ENCODE measurements around the gene CCDC8. TPM values are rescaled to one million over a fixed set of nuclear protein-coding genes. Genes with fewer than 3 reads are reported as not detected.

The CCDC8 gene
- polyA plus RNA-seq, 1 donor from 2014 or later: 0.84 TPM

DNA sequence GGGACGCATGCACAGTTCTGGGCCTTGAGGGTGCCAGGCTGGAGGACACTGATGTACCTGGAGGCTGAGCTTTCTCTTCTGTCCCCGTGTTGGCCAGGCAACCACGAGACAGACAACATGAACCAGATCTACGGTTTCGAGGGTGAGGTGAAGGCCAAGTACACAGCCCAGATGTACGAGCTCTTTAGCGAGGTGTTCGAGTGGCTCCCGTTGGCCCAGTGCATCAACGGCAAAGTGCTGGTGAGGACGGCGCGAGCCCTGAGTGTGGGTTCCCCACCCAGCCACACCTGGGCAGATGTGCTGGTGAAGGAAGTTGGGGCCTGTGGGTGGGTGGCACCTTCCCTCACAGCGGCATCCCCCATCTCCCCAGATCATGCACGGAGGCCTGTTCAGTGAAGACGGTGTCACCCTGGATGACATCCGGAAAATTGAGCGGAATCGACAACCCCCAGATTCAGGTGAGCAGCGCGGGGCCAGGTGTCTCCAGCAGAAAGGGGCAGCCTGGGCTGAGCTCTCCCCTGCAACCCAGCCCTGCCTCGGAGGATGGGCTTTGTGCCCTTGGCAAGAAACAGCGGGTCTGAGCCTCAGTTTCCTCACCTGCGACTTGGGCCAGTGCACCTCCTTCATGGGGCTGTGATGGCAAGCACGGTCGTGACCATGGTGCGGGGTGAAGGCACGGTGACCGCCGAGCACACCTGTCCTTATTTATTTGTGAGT, 26.2 kb downstream of the CCDC8 start:
- no peak overlapping the region for H2AFZ ChIP-seq (ENCODE audit: low read depth, low read length)

DNA sequence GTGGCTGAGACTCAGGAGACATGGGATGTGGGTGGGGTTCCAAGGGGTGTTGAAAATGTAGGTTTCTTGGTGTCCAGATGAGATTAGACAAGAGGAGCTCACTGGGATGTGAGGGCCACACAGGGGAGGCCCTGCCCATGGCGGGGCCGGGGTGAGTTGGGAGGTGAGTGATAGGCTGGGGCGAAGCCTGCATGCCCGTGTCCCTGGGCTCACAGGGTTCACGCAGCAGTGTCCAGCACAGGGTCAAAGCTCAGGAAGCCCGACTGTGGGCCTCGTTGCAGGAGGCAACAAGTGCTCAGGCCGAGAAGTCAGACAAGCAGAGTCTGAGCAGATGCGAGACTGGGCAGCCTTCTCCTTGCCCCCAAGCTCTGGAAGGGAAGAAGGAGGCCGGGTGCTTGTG, 27.2 kb downstream of the CCDC8 start:
- no peak for TF ChIP-seq RAD21 (conservative IDR thresholded peaks at IDR 0.05)
- no peak for TF ChIP-seq EZH2 (IDR thresholded peaks at IDR 0.05; ENCODE audit: borderline replicate concordance, insufficient read depth, low read length, poor library complexity, severe bottlenecking)
- TF ChIP-seq, protein P1, sequence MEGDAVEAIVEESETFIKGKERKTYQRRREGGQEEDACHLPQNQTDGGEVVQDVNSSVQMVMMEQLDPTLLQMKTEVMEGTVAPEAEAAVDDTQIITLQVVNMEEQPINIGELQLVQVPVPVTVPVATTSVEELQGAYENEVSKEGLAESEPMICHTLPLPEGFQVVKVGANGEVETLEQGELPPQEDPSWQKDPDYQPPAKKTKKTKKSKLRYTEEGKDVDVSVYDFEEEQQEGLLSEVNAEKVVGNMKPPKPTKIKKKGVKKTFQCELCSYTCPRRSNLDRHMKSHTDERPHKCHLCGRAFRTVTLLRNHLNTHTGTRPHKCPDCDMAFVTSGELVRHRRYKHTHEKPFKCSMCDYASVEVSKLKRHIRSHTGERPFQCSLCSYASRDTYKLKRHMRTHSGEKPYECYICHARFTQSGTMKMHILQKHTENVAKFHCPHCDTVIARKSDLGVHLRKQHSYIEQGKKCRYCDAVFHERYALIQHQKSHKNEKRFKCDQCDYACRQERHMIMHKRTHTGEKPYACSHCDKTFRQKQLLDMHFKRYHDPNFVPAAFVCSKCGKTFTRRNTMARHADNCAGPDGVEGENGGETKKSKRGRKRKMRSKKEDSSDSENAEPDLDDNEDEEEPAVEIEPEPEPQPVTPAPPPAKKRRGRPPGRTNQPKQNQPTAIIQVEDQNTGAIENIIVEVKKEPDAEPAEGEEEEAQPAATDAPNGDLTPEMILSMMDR (IDR thresholded peaks at IDR 0.05; ENCODE audit: poor library complexity, severe bottlenecking): no peak
- TF ChIP-seq, protein P2, sequence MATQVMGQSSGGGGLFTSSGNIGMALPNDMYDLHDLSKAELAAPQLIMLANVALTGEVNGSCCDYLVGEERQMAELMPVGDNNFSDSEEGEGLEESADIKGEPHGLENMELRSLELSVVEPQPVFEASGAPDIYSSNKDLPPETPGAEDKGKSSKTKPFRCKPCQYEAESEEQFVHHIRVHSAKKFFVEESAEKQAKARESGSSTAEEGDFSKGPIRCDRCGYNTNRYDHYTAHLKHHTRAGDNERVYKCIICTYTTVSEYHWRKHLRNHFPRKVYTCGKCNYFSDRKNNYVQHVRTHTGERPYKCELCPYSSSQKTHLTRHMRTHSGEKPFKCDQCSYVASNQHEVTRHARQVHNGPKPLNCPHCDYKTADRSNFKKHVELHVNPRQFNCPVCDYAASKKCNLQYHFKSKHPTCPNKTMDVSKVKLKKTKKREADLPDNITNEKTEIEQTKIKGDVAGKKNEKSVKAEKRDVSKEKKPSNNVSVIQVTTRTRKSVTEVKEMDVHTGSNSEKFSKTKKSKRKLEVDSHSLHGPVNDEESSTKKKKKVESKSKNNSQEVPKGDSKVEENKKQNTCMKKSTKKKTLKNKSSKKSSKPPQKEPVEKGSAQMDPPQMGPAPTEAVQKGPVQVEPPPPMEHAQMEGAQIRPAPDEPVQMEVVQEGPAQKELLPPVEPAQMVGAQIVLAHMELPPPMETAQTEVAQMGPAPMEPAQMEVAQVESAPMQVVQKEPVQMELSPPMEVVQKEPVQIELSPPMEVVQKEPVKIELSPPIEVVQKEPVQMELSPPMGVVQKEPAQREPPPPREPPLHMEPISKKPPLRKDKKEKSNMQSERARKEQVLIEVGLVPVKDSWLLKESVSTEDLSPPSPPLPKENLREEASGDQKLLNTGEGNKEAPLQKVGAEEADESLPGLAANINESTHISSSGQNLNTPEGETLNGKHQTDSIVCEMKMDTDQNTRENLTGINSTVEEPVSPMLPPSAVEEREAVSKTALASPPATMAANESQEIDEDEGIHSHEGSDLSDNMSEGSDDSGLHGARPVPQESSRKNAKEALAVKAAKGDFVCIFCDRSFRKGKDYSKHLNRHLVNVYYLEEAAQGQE (IDR thresholded peaks at IDR 0.05; ENCODE audit: borderline replicate concordance): no peak
- TF ChIP-seq SMC3 (conservative IDR thresholded peaks at IDR 0.05; ENCODE audit: poor library complexity): no peak
- no peak for TF ChIP-seq MXI1 (conservative IDR thresholded peaks at IDR 0.05; ENCODE audit: poor library complexity, severe bottlenecking)
- TF ChIP-seq EP300 (conservative IDR thresholded peaks at IDR 0.05; ENCODE audit: poor library complexity, severe bottlenecking): no peak
- no peak for TF ChIP-seq POLR2AphosphoS5 (IDR thresholded peaks at IDR 0.05)
- TF ChIP-seq TAF1 (IDR thresholded peaks at IDR 0.05; ENCODE audit: low read depth): no peak
- Histone ChIP-seq H4K20me1 (ENCODE audit: insufficient read depth) (no peaks in the 10 kb centered on the region), H3K27ac (ENCODE audit: low read length) (no peak overlapping the region), H3K4me2 (ENCODE audit: low read length) (no peak overlapping the region), H3K9ac (ENCODE audit: low read length) (no peak overlapping the region), H3K9me3 (ENCODE audit: low read length) (no peaks in the 10 kb centered on the region), H3K9me2 (ENCODE audit: insufficient read depth, low read length) (no peaks in the 10 kb centered on the region), H3K36me3 (ENCODE audit: insufficient read depth, low read length) (peaks cover 7% of the 10 kb centered on the region), H3K27me3 (ENCODE audit: insufficient read depth, low read depth, low read length) (no peaks in the 10 kb centered on the region), H3K79me2 (replicated peaks; ENCODE audit: insufficient read depth, low read length) (no peaks in the 10 kb centered on the region), H3K4me3 (ENCODE audit: low read length) (no peak overlapping the region), H3F3A (ENCODE audit: insufficient read depth, low read length, poor library complexity, severe bottlenecking) (no peaks in the 10 kb centered on the region), H2AFZ (ENCODE audit: low read depth, low read length) (no peak overlapping the region)

More for the DNA sequence above, 26.2 kb downstream of the CCDC8 start:
- Histone ChIP-seq H3K27ac (ENCODE audit: low read length) (no peak overlapping the region), H3F3A (ENCODE audit: insufficient read depth, low read length, poor library complexity, severe bottlenecking) (no peaks in the 10 kb centered on the region), H3K9me3 (ENCODE audit: low read length) (no peaks in the 10 kb centered on the region), H3K27me3 (ENCODE audit: insufficient read depth, low read depth, low read length) (no peaks in the 10 kb centered on the region), H3K4me3 (ENCODE audit: low read length) (no peak overlapping the region), H3K4me2 (ENCODE audit: low read length) (no peak overlapping the region), H3K79me2 (replicated peaks; ENCODE audit: insufficient read depth, low read length) (no peaks in the 10 kb centered on the region), H3K9ac (ENCODE audit: low read length) (no peak overlapping the region), H3K36me3 (ENCODE audit: insufficient read depth, low read length) (peaks cover 7% of the 10 kb centered on the region), H4K20me1 (ENCODE audit: insufficient read depth) (no peaks in the 10 kb centered on the region), H3K9me2 (ENCODE audit: insufficient read depth, low read length) (no peaks in the 10 kb centered on the region)
- TF ChIP-seq RAD21 (conservative IDR thresholded peaks at IDR 0.05) (no peak), POLR2AphosphoS5 (IDR thresholded peaks at IDR 0.05) (no peak), MXI1 (conservative IDR thresholded peaks at IDR 0.05; ENCODE audit: poor library complexity, severe bottlenecking) (no peak), EP300 (conservative IDR thresholded peaks at IDR 0.05; ENCODE audit: poor library complexity, severe bottlenecking) (no peak), TAF1 (IDR thresholded peaks at IDR 0.05; ENCODE audit: low read depth) (no peak), SMC3 (conservative IDR thresholded peaks at IDR 0.05; ENCODE audit: poor library complexity) (no peak), EZH2 (IDR thresholded peaks at IDR 0.05; ENCODE audit: borderline replicate concordance, insufficient read depth, low read length, poor library complexity, severe bottlenecking) (no peak)
- TF ChIP-seq, protein P1 (IDR thresholded peaks at IDR 0.05; ENCODE audit: poor library complexity, severe bottlenecking): no peak
- TF ChIP-seq, protein P2 (IDR thresholded peaks at IDR 0.05; ENCODE audit: borderline replicate concordance): no peak

Measured in neural cell (in vitro differentiated cells).